Parathyroid adenoma (tissue), 2 donors: ENCODE data around the gene RAD50.
"Not testable (repeated sequence)": the region's sequence is repeated elsewhere in the genome, so short reads cannot be mapped to it uniquely, and the experiment has no call there.

ENCODE experiments used
- H2AFZ ChIP-seq: fragments of 300-600 bp; sonication (generic); one replicate; pipeline ENCODE4 v1.7.0; 2017; ENCODE audit warnings: antibody characterized with exemption, mild to moderate bottlenecking
- H3K27ac ChIP-seq: fragments of 300-600 bp; sonication (generic); one replicate; pipeline ENCODE4 v1.7.0; 2017
- H3K27me3 ChIP-seq: fragments of 300-600 bp; sonication (generic); one replicate; pipeline ENCODE4 v1.7.0; 2017; ENCODE audit warnings: low read length; ENCODE audit not compliant: control insufficient read depth, insufficient read depth
- H3K36me3 ChIP-seq: fragments of 300-600 bp; sonication (generic); one replicate; pipeline ENCODE4 v1.7.0; 2017; ENCODE audit warnings: low read length; ENCODE audit not compliant: control insufficient read depth, insufficient read depth
- H3K4me1 ChIP-seq: fragments of 300-600 bp; sonication (generic); one replicate; pipeline ENCODE4 v1.7.0; 2017; ENCODE audit warnings: control low read depth
- H3K4me2 ChIP-seq: fragments of 300-600 bp; sonication (generic); one replicate; pipeline ENCODE4 v1.7.0; 2017; ENCODE audit warnings: low read length
- H3K4me3 ChIP-seq: fragments of 300-600 bp; sonication (generic); one replicate; pipeline ENCODE4 v1.7.0; 2017; ENCODE audit warnings: low read depth, low read length
- H3K79me2 ChIP-seq: fragments of 300-600 bp; sonication (generic); one replicate; pipeline ENCODE4 v1.7.0; 2017; ENCODE audit warnings: control low read depth
- H3K9ac ChIP-seq: fragments of 300-600 bp; sonication (generic); one replicate; pipeline ENCODE4 v1.7.0; 2017; ENCODE audit warnings: mild to moderate bottlenecking
- H3K9me3 ChIP-seq: fragments of 300-600 bp; sonication (generic); one replicate; pipeline ENCODE4 v1.7.0; 2017; ENCODE audit warnings: low read length; ENCODE audit not compliant: control insufficient read depth
- CTCF ChIP-seq: fragments of 300-600 bp; sonication (generic); IDR thresholded peaks from one replicate; pipeline ENCODE4 v1.7.0; 2017; ENCODE audit warnings: antibody characterized with exemption, mild to moderate bottlenecking
- donor health status: primary hyperparathyroidism.

The RAD50 gene

GRCh38 chr5:132556763-132557477 lies at the start of gene RAD50:
RAD50 (plus strand) TSS chr5:132556977; CDS start chr5:132557325, 348 bp downstream.
- no peaks in the 10 kb centered on the region for H3K9me3 ChIP-seq
- H2AFZ ChIP-seq = peak within 1 kb of the TSS; percentile 98
- TF ChIP-seq CTCF = no peak
- peaks cover 5% of the 10 kb centered on the region for H3K4me1 ChIP-seq
- no peaks in the 10 kb centered on the region for H3K27me3 ChIP-seq
- H3K4me2 ChIP-seq = peak within 1 kb of the TSS; percentile 89
- peak within 1 kb of the TSS; percentile 77 for H3K27ac ChIP-seq
- peak within 1 kb of the TSS; percentile 87 for H3K4me3 ChIP-seq
- H3K9ac ChIP-seq = peak within 1 kb of the TSS; percentile 17
- H3K36me3 ChIP-seq = no peaks in the 10 kb centered on the region
- H3K79me2 ChIP-seq = peaks cover 19% of the 10 kb centered on the region

GRCh38 chr5:132510076-132510475 lies 46.7 kb upstream of the RAD50 start:
- H3K9me3 ChIP-seq = no peaks in the 10 kb centered on the region
- no peaks in the 10 kb centered on the region for H3K36me3 ChIP-seq
- H3K4me3 ChIP-seq = no peak overlapping the region
- TF ChIP-seq CTCF = no peak
- no peak overlapping the region for H2AFZ ChIP-seq
- H3K27me3 ChIP-seq = no peaks in the 10 kb centered on the region
- no peak overlapping the region for H3K27ac ChIP-seq
- H3K79me2 ChIP-seq = no peaks in the 10 kb centered on the region
- H3K4me1 ChIP-seq = no peaks in the 10 kb centered on the region
- no peak overlapping the region for H3K9ac ChIP-seq
- no peak overlapping the region for H3K4me2 ChIP-seq

- not testable (repeated sequence) for H2AFZ ChIP-seq, H3K36me3 ChIP-seq, H3K4me3 ChIP-seq, H3K27ac ChIP-seq, H3K4me1 ChIP-seq, H3K79me2 ChIP-seq, H3K9ac ChIP-seq, H3K4me2 ChIP-seq, H3K9me3 ChIP-seq, H3K27me3 ChIP-seq
Observed at GRCh38 chr5:132513618-132514336, 43.0 kb upstream of the RAD50 start.

- H3K9me3 ChIP-seq, H3K27me3 ChIP-seq, H3K36me3 ChIP-seq, H3K79me2 ChIP-seq, H3K27ac ChIP-seq, H3K4me1 ChIP-seq, H3K9ac ChIP-seq, H3K4me3 ChIP-seq, H3K4me2 ChIP-seq, H2AFZ ChIP-seq: not testable (repeated sequence)
Observed at GRCh38 chr5:132522067-132522466, 34.7 kb upstream of the RAD50 start.

- H3K9ac ChIP-seq, H3K36me3 ChIP-seq, H3K27ac ChIP-seq, H3K79me2 ChIP-seq, H3K4me1 ChIP-seq, H3K4me3 ChIP-seq, H3K27me3 ChIP-seq, H3K4me2 ChIP-seq, H2AFZ ChIP-seq, H3K9me3 ChIP-seq: not testable (repeated sequence)
Observed at GRCh38 chr5:132524877-132525276, 31.9 kb upstream of the RAD50 start.

- no peaks in the 10 kb centered on the region for H3K27me3 ChIP-seq
- no peak overlapping the region for H3K4me2 ChIP-seq
- no peaks in the 10 kb centered on the region for H3K4me1 ChIP-seq
- H3K79me2 ChIP-seq = no peaks in the 10 kb centered on the region
- H2AFZ ChIP-seq = no peak overlapping the region
- no peaks in the 10 kb centered on the region for H3K9me3 ChIP-seq
- no peak for TF ChIP-seq CTCF
- no peaks in the 10 kb centered on the region for H3K36me3 ChIP-seq
- no peak overlapping the region for H3K4me3 ChIP-seq
- no peak overlapping the region for H3K9ac ChIP-seq
- H3K27ac ChIP-seq = no peak overlapping the region
Observed at GRCh38 chr5:132525299-132525724, 31.5 kb upstream of the RAD50 start.
